HepG2 (cell line): ENCODE data around the gene ABCC5. TPM values are rescaled to one million over a fixed set of nuclear protein-coding genes. Genes with fewer than 3 reads are reported as not detected.

ENCODE experiments used
- ATAC-seq: fragments of 200-7000 bp; cut with Tn5 transposase; 3 replicates; pipeline ENCODE4 v1.9.1; 2020; ENCODE audit warnings: mild to moderate bottlenecking, moderate library complexity
- BruUV-seq: library from RNA; stranded (reverse); fragments of 400-500 nt; replicated peaks from 2 replicates; lab custom pipeline; 2021; lab: Mats Ljungman, UMichigan
- CTCF ChIA-PET: fragments of 300-600 bp; formaldehyde crosslinking; extraction: SDS; loops from one replicate; lab custom pipeline; 2021; ENCODE audit warnings: low total read pairs, inconsistent platforms, low intra/inter-chr PET ratio; lab: Yijun Ruan, JAX
- POLR2A ChIA-PET: fragments of 350-600 bp; sonication (Branson Sonifier 250); formaldehyde crosslinking; loops from one replicate; lab custom pipeline; 2020; ENCODE audit warnings: antibody characterized with exemption, inconsistent platforms; lab: Yijun Ruan, JAX
- DNase-seq: peaks from one replicate; pipeline ENCODE4 v3.0.0-alpha.2; 2015; ENCODE audit warnings: low spot score
- FAIRE-seq: peaks from 3 replicates; lab custom pipeline; 2011; peaks lifted over from hg19 to GRCh38; lab: Jason Lieb, UNC
- H2AFZ ChIP-seq: one replicate; pipeline ENCODE4 v1.6.1; 2011; ENCODE audit warnings: low read length, inconsistent platforms
- H3K27ac ChIP-seq: fragments of 300-600 bp; 3 replicates; pipeline ENCODE4 v1.8.0; 2011; ENCODE audit warnings: mixed run types, mild to moderate bottlenecking, mixed read lengths, low read length, inconsistent platforms; ENCODE audit not compliant: insufficient read depth; ENCODE audit errors: extremely low read length
- H3K27me3 ChIP-seq, 2 experiments: fragments of 200-600 bp in 1 of 2; 2 replicates in 1 of 2; 3 replicates in 1 of 2; pipeline versions ENCODE4 v1.6.0 to v1.8.0; 2011; ENCODE audit warnings: low read length in 2 of 2, mild to moderate bottlenecking in 2 of 2, moderate library complexity in 2 of 2, inconsistent platforms in 1 of 2; ENCODE audit not compliant: insufficient read depth in 2 of 2, control insufficient read depth in 1 of 2
- H3K36me3 ChIP-seq, 2 experiments: fragments of 200-600 bp in 1 of 2; replicated peaks in 1 of 2; 2 replicates in 1 of 2; 3 replicates in 1 of 2; pipeline versions ENCODE4 v1.5.1 to v1.8.0; 2011; ENCODE audit warnings: low read length in 2 of 2, inconsistent platforms in 1 of 2; ENCODE audit not compliant: insufficient read depth in 2 of 2, control insufficient read depth in 1 of 2
- H3K4me1 ChIP-seq: 2 replicates; pipeline ENCODE4 v1.5.1; 2012; ENCODE audit warnings: low read length, inconsistent platforms; ENCODE audit not compliant: insufficient read depth
- H3K4me2 ChIP-seq: 2 replicates; pipeline ENCODE4 v1.6.0; 2011; ENCODE audit warnings: low read depth, low read length, inconsistent platforms
- H3K4me3 ChIP-seq, 3 experiments: fragments of 200-600 bp in 1 of 3; sonication (generic), shearing (Covaris generic) in 1 of 3; replicated peaks in 1 of 3; 2 replicates each; pipeline ENCODE4 v1.5.1; 2011 to 2016; ENCODE audit warnings: low read length in 3 of 3, inconsistent platforms in 2 of 3, low read depth in 2 of 3, mild to moderate bottlenecking in 2 of 3, control low read depth in 1 of 3, mixed read lengths in 1 of 3; ENCODE audit not compliant: insufficient read depth in 1 of 3
- H3K79me2 ChIP-seq: one replicate; pipeline ENCODE4 v1.6.1; 2011; ENCODE audit warnings: low read length, inconsistent platforms; ENCODE audit not compliant: insufficient read depth
- H3K9ac ChIP-seq: 2 replicates; pipeline ENCODE4 v1.6.0; 2011; ENCODE audit warnings: mild to moderate bottlenecking, low read depth, low read length, inconsistent platforms; ENCODE audit not compliant: insufficient read depth
- H3K9me3 ChIP-seq: 2 replicates; pipeline ENCODE4 v1.5.1; 2012; ENCODE audit warnings: mild to moderate bottlenecking, low read length
- H4K20me1 ChIP-seq: 2 replicates; pipeline ENCODE4 v1.6.0; 2011; ENCODE audit warnings: inconsistent platforms, mild to moderate bottlenecking, low read length, moderate library complexity; ENCODE audit not compliant: insufficient read depth
- FOSL1 ChIP-seq: sonication (generic); formaldehyde crosslinking; IDR thresholded peaks from 2 replicates; pipeline ENCODE4 v1.9.0; 2021; ENCODE audit warnings: missing genetic modification reagents, borderline replicate concordance
- MEIS1 ChIP-seq: sonication (generic); formaldehyde crosslinking; IDR thresholded peaks from 2 replicates; pipeline ENCODE4 v1.9.0; 2021; ENCODE audit warnings: mild to moderate bottlenecking, missing genetic modification reagents, moderate library complexity, borderline replicate concordance
- ZBTB38 ChIP-seq: sonication (generic); formaldehyde crosslinking; IDR thresholded peaks from 2 replicates; pipeline ENCODE4 v1.5.1; 2020; ENCODE audit warnings: mild to moderate bottlenecking, missing genetic modification reagents
- ZSCAN30 ChIP-seq: sonication (generic); formaldehyde crosslinking; IDR thresholded peaks from 2 replicates; pipeline ENCODE4 v1.5.0; 2020; ENCODE audit warnings: mild to moderate bottlenecking, missing genetic modification reagents
- WGBS: methylation state at CpG from one replicate; pipeline ENCODE4 v1.1.6; 2017; ENCODE audit warnings: low lambda C conversion rate; 5-methylcytosine and 5-hydroxymethylcytosine counted together
- in situ Hi-C: cut with HindIII; loops from 2 replicates; pipeline ENCODE4 v1.10.0; 2017; ENCODE audit warnings: low pct_unique_long_range_greater_than_20kb; ENCODE audit not compliant: extremely low pct_ligation_motif_present
- intact Hi-C: fragments of 100-400 bp; cut with micrococcal nuclease; formaldehyde crosslinking; loops from one replicate; pipeline ENCODE4 v1.10.0; 2022; ENCODE audit not compliant: unreplicated experiment
- polyA plus RNA-seq, 8 experiments: library from polyadenylated mRNA; depleted of rRNA in 3 of 8; stranded (reverse) in 7 of 8; unstranded in 1 of 8; fragments of >200 nt; fragmentation: Illumina TruSeq in 4 of 8; extraction: Trizol in 4 of 8; gene quantifications; 2 replicates each; pipeline versions ENCODE4 v1.2.1 to v1.2.3, GENCODE V29; 2011 to 2016; ENCODE audit warnings: low read depth in 4 of 8, missing spikeins in 1 of 8, mixed read lengths in 1 of 8; ENCODE audit not compliant: insufficient read depth in 1 of 8
- total RNA-seq, 5 experiments: library from RNA; depleted of rRNA; stranded (reverse); fragments of >200 nt; fragmentation: Illumina TruSeq; extraction: Trizol; gene quantifications; 2 replicates each; pipeline ENCODE4 v1.2.3, GENCODE V29; 2016; ENCODE audit warnings: low read depth in 1 of 5
- TF ChIP-seq, protein P1 (sequence below): sonication (generic); formaldehyde crosslinking; IDR thresholded peaks from 2 replicates; pipeline ENCODE4 v1.4.0; 2020; ENCODE audit warnings: missing genetic modification reagents
- TF ChIP-seq, protein P2 (sequence below): sonication (generic); formaldehyde crosslinking; IDR thresholded peaks from 2 replicates; pipeline ENCODE4 v1.5.1; 2020; ENCODE audit warnings: mild to moderate bottlenecking, missing genetic modification reagents, moderate library complexity
- TF ChIP-seq, protein P3 (sequence below): sonication (generic); formaldehyde crosslinking; IDR thresholded peaks from 2 replicates; pipeline ENCODE4 v1.4.0; 2020; ENCODE audit warnings: missing genetic modification reagents

ABCC5 gene
- total and polyA plus RNA-seq, 2 of the 13 experiments (the other 11 are each of a cell fraction or from before 2014, with no cell fraction given), result 12.5 to 12.7 TPM

DNA sequence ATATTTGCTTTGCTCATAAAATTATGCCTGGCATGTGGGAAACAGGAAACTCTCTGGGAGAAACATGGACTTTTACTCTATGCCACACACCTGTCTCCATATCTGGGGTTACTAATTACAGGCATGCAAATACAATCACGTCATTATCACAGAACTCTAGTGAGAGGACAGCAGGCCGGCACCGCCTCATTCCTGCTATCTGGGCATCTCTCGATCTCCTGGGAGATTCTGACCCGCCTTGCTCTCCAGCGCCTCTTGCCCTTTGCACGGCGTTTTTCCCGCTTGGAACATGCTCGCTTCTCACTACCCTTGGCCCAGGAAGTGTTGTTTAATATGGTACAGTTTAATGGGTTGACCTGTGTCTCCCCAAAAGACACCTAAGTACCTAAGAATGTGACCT is 87.6 kb downstream of the ABCC5 start:
- TF ChIP-seq ZBTB38 (CRISPR knock-in tag) (peak; percentile 34; the same call in 1 of the 2 replicates), MEIS1 (CRISPR knock-in tag) (no peak), FOSL1 (CRISPR knock-in tag) (no peak), ZSCAN30 (CRISPR knock-in tag) (no peak)
- TF ChIP-seq, protein P1, sequence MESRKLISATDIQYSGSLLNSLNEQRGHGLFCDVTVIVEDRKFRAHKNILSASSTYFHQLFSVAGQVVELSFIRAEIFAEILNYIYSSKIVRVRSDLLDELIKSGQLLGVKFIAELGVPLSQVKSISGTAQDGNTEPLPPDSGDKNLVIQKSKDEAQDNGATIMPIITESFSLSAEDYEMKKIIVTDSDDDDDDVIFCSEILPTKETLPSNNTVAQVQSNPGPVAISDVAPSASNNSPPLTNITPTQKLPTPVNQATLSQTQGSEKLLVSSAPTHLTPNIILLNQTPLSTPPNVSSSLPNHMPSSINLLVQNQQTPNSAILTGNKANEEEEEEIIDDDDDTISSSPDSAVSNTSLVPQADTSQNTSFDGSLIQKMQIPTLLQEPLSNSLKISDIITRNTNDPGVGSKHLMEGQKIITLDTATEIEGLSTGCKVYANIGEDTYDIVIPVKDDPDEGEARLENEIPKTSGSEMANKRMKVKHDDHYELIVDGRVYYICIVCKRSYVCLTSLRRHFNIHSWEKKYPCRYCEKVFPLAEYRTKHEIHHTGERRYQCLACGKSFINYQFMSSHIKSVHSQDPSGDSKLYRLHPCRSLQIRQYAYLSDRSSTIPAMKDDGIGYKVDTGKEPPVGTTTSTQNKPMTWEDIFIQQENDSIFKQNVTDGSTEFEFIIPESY (CRISPR knock-in tag), result peak; percentile 85
- TF ChIP-seq, protein P2, sequence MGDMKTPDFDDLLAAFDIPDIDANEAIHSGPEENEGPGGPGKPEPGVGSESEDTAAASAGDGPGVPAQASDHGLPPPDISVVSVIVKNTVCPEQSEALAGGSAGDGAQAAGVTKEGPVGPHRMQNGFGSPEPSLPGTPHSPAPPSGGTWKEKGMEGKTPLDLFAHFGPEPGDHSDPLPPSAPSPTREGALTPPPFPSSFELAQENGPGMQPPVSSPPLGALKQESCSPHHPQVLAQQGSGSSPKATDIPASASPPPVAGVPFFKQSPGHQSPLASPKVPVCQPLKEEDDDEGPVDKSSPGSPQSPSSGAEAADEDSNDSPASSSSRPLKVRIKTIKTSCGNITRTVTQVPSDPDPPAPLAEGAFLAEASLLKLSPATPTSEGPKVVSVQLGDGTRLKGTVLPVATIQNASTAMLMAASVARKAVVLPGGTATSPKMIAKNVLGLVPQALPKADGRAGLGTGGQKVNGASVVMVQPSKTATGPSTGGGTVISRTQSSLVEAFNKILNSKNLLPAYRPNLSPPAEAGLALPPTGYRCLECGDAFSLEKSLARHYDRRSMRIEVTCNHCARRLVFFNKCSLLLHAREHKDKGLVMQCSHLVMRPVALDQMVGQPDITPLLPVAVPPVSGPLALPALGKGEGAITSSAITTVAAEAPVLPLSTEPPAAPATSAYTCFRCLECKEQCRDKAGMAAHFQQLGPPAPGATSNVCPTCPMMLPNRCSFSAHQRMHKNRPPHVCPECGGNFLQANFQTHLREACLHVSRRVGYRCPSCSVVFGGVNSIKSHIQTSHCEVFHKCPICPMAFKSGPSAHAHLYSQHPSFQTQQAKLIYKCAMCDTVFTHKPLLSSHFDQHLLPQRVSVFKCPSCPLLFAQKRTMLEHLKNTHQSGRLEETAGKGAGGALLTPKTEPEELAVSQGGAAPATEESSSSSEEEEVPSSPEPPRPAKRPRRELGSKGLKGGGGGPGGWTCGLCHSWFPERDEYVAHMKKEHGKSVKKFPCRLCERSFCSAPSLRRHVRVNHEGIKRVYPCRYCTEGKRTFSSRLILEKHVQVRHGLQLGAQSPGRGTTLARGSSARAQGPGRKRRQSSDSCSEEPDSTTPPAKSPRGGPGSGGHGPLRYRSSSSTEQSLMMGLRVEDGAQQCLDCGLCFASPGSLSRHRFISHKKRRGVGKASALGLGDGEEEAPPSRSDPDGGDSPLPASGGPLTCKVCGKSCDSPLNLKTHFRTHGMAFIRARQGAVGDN (CRISPR knock-in tag), result 0 out of 2 replicates have a peak, but pooled peaks have one; percentile 15
- TF ChIP-seq, protein P3, sequence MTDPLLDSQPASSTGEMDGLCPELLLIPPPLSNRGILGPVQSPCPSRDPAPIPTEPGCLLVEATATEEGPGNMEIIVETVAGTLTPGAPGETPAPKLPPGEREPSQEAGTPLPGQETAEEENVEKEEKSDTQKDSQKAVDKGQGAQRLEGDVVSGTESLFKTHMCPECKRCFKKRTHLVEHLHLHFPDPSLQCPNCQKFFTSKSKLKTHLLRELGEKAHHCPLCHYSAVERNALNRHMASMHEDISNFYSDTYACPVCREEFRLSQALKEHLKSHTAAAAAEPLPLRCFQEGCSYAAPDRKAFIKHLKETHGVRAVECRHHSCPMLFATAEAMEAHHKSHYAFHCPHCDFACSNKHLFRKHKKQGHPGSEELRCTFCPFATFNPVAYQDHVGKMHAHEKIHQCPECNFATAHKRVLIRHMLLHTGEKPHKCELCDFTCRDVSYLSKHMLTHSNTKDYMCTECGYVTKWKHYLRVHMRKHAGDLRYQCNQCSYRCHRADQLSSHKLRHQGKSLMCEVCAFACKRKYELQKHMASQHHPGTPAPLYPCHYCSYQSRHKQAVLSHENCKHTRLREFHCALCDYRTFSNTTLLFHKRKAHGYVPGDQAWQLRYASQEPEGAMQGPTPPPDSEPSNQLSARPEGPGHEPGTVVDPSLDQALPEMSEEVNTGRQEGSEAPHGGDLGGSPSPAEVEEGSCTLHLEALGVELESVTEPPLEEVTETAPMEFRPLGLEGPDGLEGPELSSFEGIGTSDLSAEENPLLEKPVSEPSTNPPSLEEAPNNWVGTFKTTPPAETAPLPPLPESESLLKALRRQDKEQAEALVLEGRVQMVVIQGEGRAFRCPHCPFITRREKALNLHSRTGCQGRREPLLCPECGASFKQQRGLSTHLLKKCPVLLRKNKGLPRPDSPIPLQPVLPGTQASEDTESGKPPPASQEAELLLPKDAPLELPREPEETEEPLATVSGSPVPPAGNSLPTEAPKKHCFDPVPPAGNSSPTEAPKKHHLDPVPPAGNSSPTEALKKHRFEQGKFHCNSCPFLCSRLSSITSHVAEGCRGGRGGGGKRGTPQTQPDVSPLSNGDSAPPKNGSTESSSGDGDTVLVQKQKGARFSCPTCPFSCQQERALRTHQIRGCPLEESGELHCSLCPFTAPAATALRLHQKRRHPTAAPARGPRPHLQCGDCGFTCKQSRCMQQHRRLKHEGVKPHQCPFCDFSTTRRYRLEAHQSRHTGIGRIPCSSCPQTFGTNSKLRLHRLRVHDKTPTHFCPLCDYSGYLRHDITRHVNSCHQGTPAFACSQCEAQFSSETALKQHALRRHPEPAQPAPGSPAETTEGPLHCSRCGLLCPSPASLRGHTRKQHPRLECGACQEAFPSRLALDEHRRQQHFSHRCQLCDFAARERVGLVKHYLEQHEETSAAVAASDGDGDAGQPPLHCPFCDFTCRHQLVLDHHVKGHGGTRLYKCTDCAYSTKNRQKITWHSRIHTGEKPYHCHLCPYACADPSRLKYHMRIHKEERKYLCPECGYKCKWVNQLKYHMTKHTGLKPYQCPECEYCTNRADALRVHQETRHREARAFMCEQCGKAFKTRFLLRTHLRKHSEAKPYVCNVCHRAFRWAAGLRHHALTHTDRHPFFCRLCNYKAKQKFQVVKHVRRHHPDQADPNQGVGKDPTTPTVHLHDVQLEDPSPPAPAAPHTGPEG (CRISPR knock-in tag), result no peak
- Histone ChIP-seq H3K4me3 (no peak overlapping the region), H3K9me3 (no peaks in the 10 kb centered on the region), H3K27ac (no peak overlapping the region), H3K27me3 (no peaks in the 10 kb centered on the region), H4K20me1 (no peaks in the 10 kb centered on the region), H3K4me2 (no peak overlapping the region), H2AFZ (no peak overlapping the region), H3K36me3 (peaks cover 0 to 6% of the 10 kb centered on the region in 2 experiments; a peak in 3 of 5 replicates), H3K79me2 (no peaks in the 10 kb centered on the region), H3K4me1 (peaks cover 14% of the 10 kb centered on the region), H3K9ac (no peak overlapping the region)
- BruUV-seq, result no TSS peak
- ChIA-PET POLR2A (no interaction called here), CTCF (no interaction called here)
- in situ Hi-C loops, result no loop called here
- WGBS, result 87% methylated on average over 10 of the region's 10 CpGs
- intact Hi-C loops, result no loop called here
- ATAC-seq (peak; percentile 62; the same call in 2 of the 3 replicates), FAIRE-seq (no peak), DNase-seq (peak; percentile 45)
